ENCODE results near the gene ADISSP.
A peak's percentile ranks its signal among the peaks of the same experiment; 100 is the strongest.

DNA sequence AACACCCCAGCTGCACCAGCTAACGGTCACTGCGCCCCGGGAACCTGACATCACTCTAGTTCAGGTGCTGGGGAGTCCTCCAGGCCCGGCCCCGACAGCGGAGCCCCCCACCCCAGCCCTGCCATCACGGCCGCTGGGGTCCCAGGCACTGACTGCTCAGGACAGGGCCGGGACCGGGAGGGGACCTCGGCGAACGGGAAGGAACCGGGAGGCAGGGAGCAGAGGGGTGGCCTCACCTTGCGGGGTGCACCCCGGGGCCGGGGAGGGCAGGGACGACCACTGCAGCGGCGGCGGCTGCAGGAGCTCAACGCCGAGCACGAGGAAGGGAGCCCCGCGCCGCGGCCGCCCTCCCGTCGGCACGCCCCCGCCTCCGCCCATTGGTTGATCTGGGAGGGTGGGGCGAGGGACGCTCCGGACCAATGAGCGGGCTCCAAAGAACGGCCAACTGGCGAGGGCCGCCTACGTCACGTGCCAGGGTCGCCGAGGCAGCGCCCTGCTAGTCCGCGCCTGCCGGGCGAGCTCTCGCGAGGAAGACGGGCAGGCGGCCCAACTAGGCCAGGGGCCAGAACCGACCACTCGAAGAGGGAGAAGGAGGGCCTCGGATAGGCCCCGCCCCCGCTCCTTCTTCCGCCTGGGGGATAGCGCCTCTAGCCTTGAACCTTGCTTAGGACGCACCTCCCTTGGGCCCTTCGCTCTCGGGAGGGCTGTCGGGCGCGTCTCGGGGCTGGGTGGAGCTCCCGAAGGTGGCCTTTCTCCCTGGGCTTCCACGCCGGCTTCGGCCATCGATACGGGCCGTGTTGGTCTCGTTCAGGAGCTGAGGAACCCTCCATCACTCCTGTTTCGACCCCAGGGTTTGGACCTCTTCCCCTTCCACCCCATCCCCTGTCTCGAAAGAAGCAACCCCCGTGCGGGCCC is at the start of gene ADISSP:
- TF ChIP-seq, protein P1, sequence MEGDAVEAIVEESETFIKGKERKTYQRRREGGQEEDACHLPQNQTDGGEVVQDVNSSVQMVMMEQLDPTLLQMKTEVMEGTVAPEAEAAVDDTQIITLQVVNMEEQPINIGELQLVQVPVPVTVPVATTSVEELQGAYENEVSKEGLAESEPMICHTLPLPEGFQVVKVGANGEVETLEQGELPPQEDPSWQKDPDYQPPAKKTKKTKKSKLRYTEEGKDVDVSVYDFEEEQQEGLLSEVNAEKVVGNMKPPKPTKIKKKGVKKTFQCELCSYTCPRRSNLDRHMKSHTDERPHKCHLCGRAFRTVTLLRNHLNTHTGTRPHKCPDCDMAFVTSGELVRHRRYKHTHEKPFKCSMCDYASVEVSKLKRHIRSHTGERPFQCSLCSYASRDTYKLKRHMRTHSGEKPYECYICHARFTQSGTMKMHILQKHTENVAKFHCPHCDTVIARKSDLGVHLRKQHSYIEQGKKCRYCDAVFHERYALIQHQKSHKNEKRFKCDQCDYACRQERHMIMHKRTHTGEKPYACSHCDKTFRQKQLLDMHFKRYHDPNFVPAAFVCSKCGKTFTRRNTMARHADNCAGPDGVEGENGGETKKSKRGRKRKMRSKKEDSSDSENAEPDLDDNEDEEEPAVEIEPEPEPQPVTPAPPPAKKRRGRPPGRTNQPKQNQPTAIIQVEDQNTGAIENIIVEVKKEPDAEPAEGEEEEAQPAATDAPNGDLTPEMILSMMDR (IDR thresholded peaks at IDR 0.05; ENCODE audit: extremely low read depth in 1 of 2, insufficient read depth in 1 of 2, low read depth in 1 of 2, low read length in 2 of 2), result no peak
- no peak for TF ChIP-seq GATA2 (IDR thresholded peaks at IDR 0.05; ENCODE audit: insufficient read depth, insufficient read length, low read depth, low read length)
- no peak for TF ChIP-seq EZH2 (IDR thresholded peaks at IDR 0.05; ENCODE audit: borderline replicate concordance, low read depth, low read length, severe bottlenecking)
- peak; percentile 72 for TF ChIP-seq POLR2A (IDR thresholded peaks at IDR 0.05; ENCODE audit: low read depth, low read length)
- peak; percentile 85 for TF ChIP-seq POLR2AphosphoS5 (IDR thresholded peaks at IDR 0.05; ENCODE audit: insufficient read depth, low read depth, low read length)
- no peak for TF ChIP-seq JUN (IDR thresholded peaks at IDR 0.05; ENCODE audit: borderline replicate concordance, insufficient read depth, insufficient read length, low read depth)
- no peak for TF ChIP-seq MYC (IDR thresholded peaks at IDR 0.05; ENCODE audit: low read depth, low read length)

Measured in endothelial cell of umbilical vein (primary cell).